DND-41 (cell line): ENCODE data around the gene ZACN.

Experiments used
- CTCF ChIP-seq: IDR thresholded peaks from 2 replicates; pipeline ENCODE4 v1.5.1; 2012; ENCODE audit warnings: borderline replicate concordance, low read length, moderate library complexity, mild to moderate bottlenecking; ENCODE audit not compliant: poor library complexity, severe bottlenecking; ENCODE audit errors: extremely low read depth
- EZH2 ChIP-seq: IDR thresholded peaks from 3 replicates; pipeline ENCODE4 v1.6.1; 2012; ENCODE audit warnings: borderline replicate concordance, low read depth, mild to moderate bottlenecking, moderate library complexity, low read length, inconsistent platforms; ENCODE audit not compliant: severe bottlenecking

GRCh38 chr17:76036497-76037261 lies 42.3 kb upstream of the ZACN start:
- TF ChIP-seq CTCF (no peak), EZH2 (no peak)
